ENCODE measurements around the gene SEC14L1.
A peak's percentile ranks its signal among the peaks of the same experiment; 100 is the strongest.

The SEC14L1 gene

DNA sequence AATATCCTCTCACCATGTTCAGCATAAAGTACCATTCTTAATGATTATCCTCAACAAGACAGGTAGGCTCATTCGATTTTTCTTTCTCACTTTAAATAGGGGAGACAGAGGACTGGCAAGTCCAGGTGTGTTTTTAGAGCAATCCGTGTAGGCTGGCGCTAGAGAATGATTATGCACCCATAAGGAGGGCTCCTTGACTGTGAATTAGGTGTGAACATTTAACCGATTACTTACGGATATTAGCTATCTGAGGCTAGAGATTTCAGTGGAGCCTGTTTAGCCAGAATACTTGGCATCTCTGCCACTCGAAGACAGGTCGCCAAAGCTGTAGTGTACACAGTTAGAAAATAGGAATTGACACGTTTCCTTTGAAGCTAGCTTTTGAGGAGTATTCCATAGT, 1.9 kb downstream of the SEC14L1 start:
- peak overlapping the region; percentile 87 for H3K4me3 ChIP-seq (ENCODE audit: low read depth, low read length)
- TF ChIP-seq, protein P1, sequence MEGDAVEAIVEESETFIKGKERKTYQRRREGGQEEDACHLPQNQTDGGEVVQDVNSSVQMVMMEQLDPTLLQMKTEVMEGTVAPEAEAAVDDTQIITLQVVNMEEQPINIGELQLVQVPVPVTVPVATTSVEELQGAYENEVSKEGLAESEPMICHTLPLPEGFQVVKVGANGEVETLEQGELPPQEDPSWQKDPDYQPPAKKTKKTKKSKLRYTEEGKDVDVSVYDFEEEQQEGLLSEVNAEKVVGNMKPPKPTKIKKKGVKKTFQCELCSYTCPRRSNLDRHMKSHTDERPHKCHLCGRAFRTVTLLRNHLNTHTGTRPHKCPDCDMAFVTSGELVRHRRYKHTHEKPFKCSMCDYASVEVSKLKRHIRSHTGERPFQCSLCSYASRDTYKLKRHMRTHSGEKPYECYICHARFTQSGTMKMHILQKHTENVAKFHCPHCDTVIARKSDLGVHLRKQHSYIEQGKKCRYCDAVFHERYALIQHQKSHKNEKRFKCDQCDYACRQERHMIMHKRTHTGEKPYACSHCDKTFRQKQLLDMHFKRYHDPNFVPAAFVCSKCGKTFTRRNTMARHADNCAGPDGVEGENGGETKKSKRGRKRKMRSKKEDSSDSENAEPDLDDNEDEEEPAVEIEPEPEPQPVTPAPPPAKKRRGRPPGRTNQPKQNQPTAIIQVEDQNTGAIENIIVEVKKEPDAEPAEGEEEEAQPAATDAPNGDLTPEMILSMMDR (IDR thresholded peaks at IDR 0.05; ENCODE audit: low read depth, low read length, missing control alignments): no peak
- H3K36me3 ChIP-seq (replicated peaks): peaks cover 37% of the 10 kb centered on the region
- H3K27ac ChIP-seq: no peak overlapping the region
- in situ Hi-C loops (cut with HindIII; ENCODE audit: low pct_ligation_motif_present, low sequenced_read_pairs): no loop called here
- no peak for DNase-seq
- H3K27me3 ChIP-seq (replicated peaks): no peaks in the 10 kb centered on the region

DNA sequence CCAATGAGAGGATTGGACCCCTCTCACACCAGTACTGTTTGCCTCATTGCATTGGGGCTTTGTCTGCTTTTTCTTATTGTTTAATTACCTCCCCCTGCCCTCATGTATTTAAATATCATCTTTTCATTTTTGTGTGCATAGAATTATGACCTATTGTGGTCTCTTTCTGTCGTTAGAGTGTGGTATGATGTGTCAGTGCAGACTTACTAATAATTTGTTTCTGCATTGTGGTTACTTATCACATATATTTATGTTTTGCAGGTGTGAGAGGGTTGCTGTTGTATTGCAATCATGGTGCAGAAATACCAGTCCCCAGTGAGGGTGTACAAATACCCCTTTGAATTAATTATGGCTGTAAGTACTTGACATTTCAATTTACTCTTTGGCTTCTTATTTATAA, 2.5 kb downstream of the SEC14L1 start:
- in situ Hi-C loops (cut with HindIII; ENCODE audit: low pct_ligation_motif_present, low sequenced_read_pairs): no loop called here
- peak overlapping the region; percentile 87 for H3K4me3 ChIP-seq (ENCODE audit: low read depth, low read length)
- H3K27ac ChIP-seq: no peak overlapping the region
- DNase-seq: no peak
- TF ChIP-seq, protein P1 (IDR thresholded peaks at IDR 0.05; ENCODE audit: low read depth, low read length, missing control alignments): no peak
- H3K36me3 ChIP-seq (replicated peaks): peaks cover 43% of the 10 kb centered on the region
- no peaks in the 10 kb centered on the region for H3K27me3 ChIP-seq (replicated peaks)

DNA sequence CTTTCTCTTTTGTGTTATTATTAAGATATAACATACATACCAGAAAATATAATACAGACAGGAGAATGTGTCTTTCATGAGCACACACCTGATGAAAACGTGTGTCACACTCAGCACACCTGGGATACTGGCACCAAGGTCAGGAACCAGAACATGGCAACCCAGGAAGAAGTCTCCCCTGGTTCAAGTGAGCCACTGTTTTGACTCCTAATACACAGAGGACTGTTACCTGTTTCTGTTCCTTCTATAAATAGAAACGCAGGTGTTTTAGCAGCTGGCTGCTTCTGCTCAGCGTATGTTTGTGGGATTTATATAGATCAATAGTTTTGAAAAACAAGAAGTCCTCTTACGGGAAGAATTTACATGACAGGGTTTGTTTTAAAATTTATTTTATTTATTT, 3.5 kb downstream of the SEC14L1 start:
- TF ChIP-seq, protein P1 (IDR thresholded peaks at IDR 0.05; ENCODE audit: low read depth, low read length, missing control alignments): no peak

DNA sequence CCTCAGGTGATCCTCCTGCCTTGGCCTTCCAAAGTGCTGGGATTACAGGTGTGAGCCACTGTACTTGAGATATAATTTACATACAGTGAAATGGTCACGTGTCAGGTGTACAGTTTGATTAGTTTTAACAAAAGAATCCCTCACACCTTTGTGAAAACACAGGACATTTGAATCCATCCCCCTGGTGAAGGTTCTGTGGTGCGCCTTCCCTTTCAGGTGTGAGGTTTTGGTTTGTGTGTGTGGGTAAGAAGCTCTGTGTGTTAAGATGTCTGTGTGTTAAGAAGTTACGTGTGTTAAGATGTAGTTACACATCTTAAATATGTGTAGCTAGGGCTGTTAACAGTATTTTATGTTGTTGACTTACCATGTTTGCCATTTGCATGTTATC, 4.4 kb downstream of the SEC14L1 start:
- Histone ChIP-seq H3K4me3 (ENCODE audit: low read depth, low read length) (peak overlapping the region; percentile 3), H3K36me3 (replicated peaks) (peaks cover 56% of the 10 kb centered on the region), H3K27ac (peak overlapping the region; percentile 37), H3K27me3 (replicated peaks) (no peaks in the 10 kb centered on the region)
- in situ Hi-C loops (cut with HindIII; ENCODE audit: low pct_ligation_motif_present, low sequenced_read_pairs): no loop called here
- no peak for DNase-seq
- TF ChIP-seq, protein P1 (IDR thresholded peaks at IDR 0.05; ENCODE audit: low read depth, low read length, missing control alignments): no peak

More for the DNA sequence above, 3.5 kb downstream of the SEC14L1 start:
- H3K4me3 ChIP-seq (ENCODE audit: low read depth, low read length): no peak overlapping the region
- no peaks in the 10 kb centered on the region for H3K27me3 ChIP-seq (replicated peaks)
- no peak overlapping the region for H3K27ac ChIP-seq
- H3K36me3 ChIP-seq (replicated peaks): peaks cover 52% of the 10 kb centered on the region
- in situ Hi-C loops (cut with HindIII; ENCODE audit: low pct_ligation_motif_present, low sequenced_read_pairs): no loop called here
- no peak for DNase-seq

DNA sequence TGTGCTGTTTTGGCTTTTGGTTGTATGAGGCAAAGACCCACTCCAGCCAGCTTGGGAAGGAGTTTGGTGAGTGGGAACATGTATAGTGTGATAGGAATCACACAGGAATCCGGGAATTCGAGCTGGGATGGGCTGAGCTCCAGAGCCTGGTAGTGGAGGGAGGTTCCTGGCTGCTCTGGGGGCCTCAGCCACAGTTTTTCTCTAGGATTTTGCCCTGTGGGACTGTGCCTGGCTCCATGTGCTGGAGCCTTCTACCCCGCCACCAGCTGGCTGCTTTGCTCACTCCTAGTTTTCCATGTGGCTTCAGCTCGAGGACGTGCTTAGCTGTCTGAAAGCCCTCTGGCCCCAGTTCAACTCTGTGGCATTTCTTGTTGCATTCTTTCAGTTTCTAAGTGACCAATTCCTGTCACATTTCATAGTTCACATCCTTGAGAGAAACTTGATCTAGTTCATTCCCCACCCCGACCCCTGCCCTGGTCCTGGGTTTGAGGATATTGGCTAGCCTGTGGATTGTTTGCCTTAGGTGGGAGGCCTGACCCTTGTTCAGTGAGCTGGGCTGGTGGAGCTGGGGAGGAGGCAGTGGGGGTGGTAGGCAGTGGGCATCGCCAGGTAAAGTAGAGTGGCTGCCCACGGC, 5.0 kb downstream of the SEC14L1 start:
- peak; percentile 78 for DNase-seq
- Histone ChIP-seq H3K36me3 (replicated peaks) (peaks cover 61% of the 10 kb centered on the region), H3K27ac (peak overlapping the region; percentile 37), H3K4me3 (ENCODE audit: low read depth, low read length) (peak overlapping the region; percentile 12), H3K27me3 (replicated peaks) (no peaks in the 10 kb centered on the region)
- TF ChIP-seq, protein P1 (IDR thresholded peaks at IDR 0.05; ENCODE audit: low read depth, low read length, missing control alignments): peak; percentile 58
- in situ Hi-C loops (cut with HindIII; ENCODE audit: low pct_ligation_motif_present, low sequenced_read_pairs): no loop called here

DNA sequence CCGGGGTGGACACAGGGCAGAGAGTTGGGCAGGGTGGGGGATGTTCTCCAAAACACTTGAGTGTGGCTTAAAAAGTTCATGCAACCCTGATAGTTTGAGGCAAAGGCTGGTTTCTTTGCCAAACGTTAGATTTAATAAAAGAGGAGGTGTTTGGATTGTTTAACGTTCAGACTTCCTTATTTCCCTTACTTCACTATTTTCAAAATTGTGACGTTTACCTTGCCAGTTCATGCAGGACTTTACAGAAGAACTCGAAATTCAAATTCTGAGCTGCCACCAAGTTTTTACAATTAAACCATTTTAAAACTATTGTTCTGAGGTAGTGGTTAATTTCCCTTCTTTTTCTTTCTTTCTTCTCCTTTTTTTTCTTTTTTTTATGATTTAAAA, 5.5 kb downstream of the SEC14L1 start:
- Histone ChIP-seq H3K36me3 (replicated peaks) (peaks cover 66% of the 10 kb centered on the region), H3K27ac (peak overlapping the region; percentile 31), H3K4me3 (ENCODE audit: low read depth, low read length) (peak overlapping the region; percentile 12), H3K27me3 (replicated peaks) (no peaks in the 10 kb centered on the region)
- no peak for DNase-seq
- TF ChIP-seq, protein P1 (IDR thresholded peaks at IDR 0.05; ENCODE audit: low read depth, low read length, missing control alignments): no peak
- in situ Hi-C loops (cut with HindIII; ENCODE audit: low pct_ligation_motif_present, low sequenced_read_pairs): no loop called here

Data from brain microvascular endothelial cell (primary cell).